ENCODE data around the gene CCDC201. TPM values are rescaled to one million over a fixed set of nuclear protein-coding genes. Genes with fewer than 3 reads are reported as not detected.

The CCDC201 gene, protein sequence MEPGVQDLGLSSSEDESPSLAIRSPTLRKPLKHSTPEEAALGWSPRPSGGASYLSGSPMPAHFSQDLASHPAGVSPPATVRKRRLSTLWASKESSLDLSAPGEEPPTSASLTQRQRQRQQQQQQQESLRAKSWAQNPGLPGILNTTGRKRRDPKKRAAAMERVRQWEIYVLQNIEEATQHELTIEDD
- not detected for total RNA-seq

- intact Hi-C loops (cut with DNase I; ENCODE audit: low total_unique reads), result no loop called here
- WGBS, 2 donors, result 88 to 92% methylated on average over 7 of the region's 7 CpGs
Measured at GRCh38 chr7:45873035-45873354, at the start of gene CCDC201. Gene CCDC201 (minus strand): TSS chr7:45873082. CDS start chr7:45873007, 75 bp downstream.

GRCh38 chr7:45921699-45922519 lies 49.0 kb upstream of the CCDC201 start:
- intact Hi-C loops (cut with DNase I; ENCODE audit: low total_unique reads), result loop anchor here (2.0 to 5.0 kb wide), 2 partner anchors 431 to 1165 kb away; no protein-coding TSS in a partner anchor
- 3% methylated on average over 36 of the region's 36 CpGs for WGBS, 2 donors
- no peak overlapping the region for H3K4me3 ChIP-seq (ENCODE audit: low read depth, poor library complexity, severe bottlenecking)
- DNase-seq (ENCODE audit: low spot score in 2 of 2), result peak; percentile 48 to 93
- no peak for TF ChIP-seq POLR2A (IDR thresholded peaks at IDR 0.05)
- TF ChIP-seq, protein P1, sequence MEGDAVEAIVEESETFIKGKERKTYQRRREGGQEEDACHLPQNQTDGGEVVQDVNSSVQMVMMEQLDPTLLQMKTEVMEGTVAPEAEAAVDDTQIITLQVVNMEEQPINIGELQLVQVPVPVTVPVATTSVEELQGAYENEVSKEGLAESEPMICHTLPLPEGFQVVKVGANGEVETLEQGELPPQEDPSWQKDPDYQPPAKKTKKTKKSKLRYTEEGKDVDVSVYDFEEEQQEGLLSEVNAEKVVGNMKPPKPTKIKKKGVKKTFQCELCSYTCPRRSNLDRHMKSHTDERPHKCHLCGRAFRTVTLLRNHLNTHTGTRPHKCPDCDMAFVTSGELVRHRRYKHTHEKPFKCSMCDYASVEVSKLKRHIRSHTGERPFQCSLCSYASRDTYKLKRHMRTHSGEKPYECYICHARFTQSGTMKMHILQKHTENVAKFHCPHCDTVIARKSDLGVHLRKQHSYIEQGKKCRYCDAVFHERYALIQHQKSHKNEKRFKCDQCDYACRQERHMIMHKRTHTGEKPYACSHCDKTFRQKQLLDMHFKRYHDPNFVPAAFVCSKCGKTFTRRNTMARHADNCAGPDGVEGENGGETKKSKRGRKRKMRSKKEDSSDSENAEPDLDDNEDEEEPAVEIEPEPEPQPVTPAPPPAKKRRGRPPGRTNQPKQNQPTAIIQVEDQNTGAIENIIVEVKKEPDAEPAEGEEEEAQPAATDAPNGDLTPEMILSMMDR (IDR thresholded peaks at IDR 0.05), result peak in 1 of 3 donors; percentile 43

More at GRCh38 chr7:45873035-45873354, at the start of gene CCDC201:
- TF ChIP-seq, protein P1 (IDR thresholded peaks at IDR 0.05), result no peak
- TF ChIP-seq POLR2A (IDR thresholded peaks at IDR 0.05), result no peak
- H3K4me3 ChIP-seq (ENCODE audit: low read depth, poor library complexity, severe bottlenecking), result no peak within 1 kb of the TSS
- no peak for DNase-seq (ENCODE audit: low spot score in 2 of 2)

DNA sequence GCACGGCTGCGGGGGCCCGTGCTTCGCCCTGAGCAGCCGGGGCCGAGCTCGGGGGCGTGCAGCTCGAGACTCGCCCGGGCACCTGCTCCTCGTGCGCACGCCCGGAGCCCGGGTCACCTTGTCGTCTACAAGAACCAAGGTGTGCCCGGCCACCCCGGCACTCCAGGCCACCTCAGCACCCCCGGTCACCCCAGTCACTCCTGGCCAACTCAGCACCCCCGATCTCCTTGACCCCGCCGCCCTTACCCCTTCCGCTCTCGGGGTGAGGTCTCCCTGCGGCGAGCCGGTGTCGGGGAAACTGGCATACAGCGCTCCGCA lies 48.5 kb upstream of the CCDC201 start:
- intact Hi-C loops (cut with DNase I; ENCODE audit: low total_unique reads), result loop anchor here (5.0 kb wide), 1 partner anchor 1166 kb away; no protein-coding TSS in a partner anchor
- no peak for DNase-seq (ENCODE audit: low spot score in 2 of 2)
- 0 to 1% methylated on average over 6 to 25 of the region's 31 CpGs for WGBS, 2 donors
- no peak for TF ChIP-seq POLR2A (IDR thresholded peaks at IDR 0.05)
- TF ChIP-seq, protein P1 (IDR thresholded peaks at IDR 0.05), result no peak
- H3K4me3 ChIP-seq (ENCODE audit: low read depth, poor library complexity, severe bottlenecking), result no peak overlapping the region

- no peak for DNase-seq (ENCODE audit: low spot score in 2 of 2)
- WGBS, 2 donors, result 1 to 2% methylated on average over 26 to 31 of the region's 111 CpGs
- TF ChIP-seq POLR2A (IDR thresholded peaks at IDR 0.05), result peak in 1 of 2 donors; percentile 11
- TF ChIP-seq, protein P1 (IDR thresholded peaks at IDR 0.05), result no peak
- intact Hi-C loops (cut with DNase I; ENCODE audit: low total_unique reads), result loop anchor here (5.0 kb wide), 1 partner anchor 1167 kb away; no protein-coding TSS in a partner anchor
- peak within 1 kb of the TSS; percentile 37 for H3K4me3 ChIP-seq (ENCODE audit: low read depth, poor library complexity, severe bottlenecking)
Measured at GRCh38 chr7:45920502-45921380, 47.9 kb upstream of the CCDC201 start, which contains the start of gene IGFBP3. Gene IGFBP3 (minus strand): TSS chr7:45921272. CDS start chr7:45921140, 132 bp downstream.

DNA sequence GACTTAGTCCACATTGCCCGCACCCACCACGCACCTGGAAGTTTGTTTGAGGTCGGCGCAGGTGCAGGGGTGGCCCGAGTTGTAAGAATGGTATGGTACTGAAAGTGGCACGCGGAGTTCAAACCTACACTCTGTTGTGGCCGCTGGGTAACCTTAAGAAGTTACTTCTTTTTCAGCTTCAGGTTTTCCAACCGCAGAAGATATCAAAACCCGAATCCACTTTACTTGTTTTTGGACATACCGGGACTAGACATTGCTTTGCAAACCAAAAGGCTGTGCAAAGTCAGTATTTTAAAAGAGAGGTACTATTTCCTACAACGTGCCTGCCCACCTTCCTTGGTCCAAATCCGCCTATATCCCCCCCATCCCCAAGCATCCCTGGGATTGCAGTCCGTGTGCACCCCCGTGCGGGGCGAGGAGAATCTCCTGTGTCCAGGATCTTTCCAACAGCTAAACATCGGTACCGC lies 47.1 kb upstream of the CCDC201 start:
- no peak for DNase-seq (ENCODE audit: low spot score in 2 of 2)
- TF ChIP-seq POLR2A (IDR thresholded peaks at IDR 0.05), result no peak
- TF ChIP-seq, protein P1 (IDR thresholded peaks at IDR 0.05), result no peak
- WGBS, 2 donors, result 5% methylated on average over 19 of the region's 19 CpGs
- H3K4me3 ChIP-seq (ENCODE audit: low read depth, poor library complexity, severe bottlenecking), result peak overlapping the region; percentile 37
- intact Hi-C loops (cut with DNase I; ENCODE audit: low total_unique reads), result loop anchor here (5.0 kb wide), 1 partner anchor 1167 kb away; no protein-coding TSS in a partner anchor

Data from lower leg skin (tissue), 4 donors.